Stimulated activated CD4-positive, alpha-beta T cell treated with anti-CD3 and anti-CD28 coated beads, Interleukin-1b, Interleukin-23, amount 100 ng/mL, for 1 hour (primary cell): ENCODE results near the gene CIROP.

Experiments
- DNase-seq, 2 donors: peaks; one replicate each; pipeline ENCODE4 v3.0.0-alpha.2; 2020; ENCODE audit warnings: low read depth in 2 of 2

CIROP gene

GRCh38 chr14:23130871-23131270, 26.1 kb upstream of the CIROP start:
- no peak for DNase-seq

- no peak for DNase-seq
Observed at GRCh38 chr14:23129759-23130316, 25.0 kb upstream of the CIROP start.

- no peak for DNase-seq
Observed at GRCh38 chr14:23128969-23129758, 24.4 kb upstream of the CIROP start.

GRCh38 chr14:23127861-23128260, 23.1 kb upstream of the CIROP start:
- no peak for DNase-seq

GRCh38 chr14:23126548-23127278, 21.9 kb upstream of the CIROP start:
- no peak for DNase-seq

- no peak for DNase-seq
Observed at GRCh38 chr14:23125933-23126524, 21.2 kb upstream of the CIROP start.

- DNase-seq, result no peak
Observed at GRCh38 chr14:23125011-23125410, 20.2 kb upstream of the CIROP start.

- DNase-seq, result no peak
Observed at GRCh38 chr14:23124337-23124954, 19.7 kb upstream of the CIROP start.

- DNase-seq, result no peak
Observed at GRCh38 chr14:23123419-23123818, 18.6 kb upstream of the CIROP start.

GRCh38 chr14:23122086-23122485, 17.3 kb upstream of the CIROP start:
- no peak for DNase-seq

- no peak for DNase-seq
Observed at GRCh38 chr14:23121361-23121771, 16.6 kb upstream of the CIROP start.

GRCh38 chr14:23120541-23121251, 15.9 kb upstream of the CIROP start:
- DNase-seq, result peak; percentile 48 to 52

- DNase-seq, result no peak
Observed at GRCh38 chr14:23119363-23120327, 14.9 kb upstream of the CIROP start.

- DNase-seq, result no peak
Observed at GRCh38 chr14:23118506-23119362, 13.9 kb upstream of the CIROP start, which contains the start of gene CEBPE. CEBPE (minus strand) TSS chr14:23119255; CDS start chr14:23119091, 164 bp downstream.

- no peak for DNase-seq
Observed at GRCh38 chr14:23117371-23118020, 12.7 kb upstream of the CIROP start.

GRCh38 chr14:23115918-23116317, 11.1 kb upstream of the CIROP start:
- no peak for DNase-seq

GRCh38 chr14:23115039-23115731, 10.4 kb upstream of the CIROP start:
- DNase-seq, result no peak

- DNase-seq, result no peak
Observed at GRCh38 chr14:23114669-23115038, 9.9 kb upstream of the CIROP start.
